DMS114 treated with DMSO at 0.1 percent for 48 hours (cell line): ENCODE measurements around the gene BCL2A1.
"Not testable (repeated sequence)": the region's sequence is repeated elsewhere in the genome, so short reads cannot be mapped to it uniquely, and the experiment has no call there.

ENCODE experiments used
- DNase-seq: peaks from one replicate; lab custom pipeline; 2025; ENCODE audit not compliant: unreplicated experiment; lab: John Stamatoyannopoulos, UW

BCL2A1 gene

GRCh38 chr15:79989682-79990081 lies 18.7 kb upstream of the BCL2A1 start:
- no peak for DNase-seq

DNA sequence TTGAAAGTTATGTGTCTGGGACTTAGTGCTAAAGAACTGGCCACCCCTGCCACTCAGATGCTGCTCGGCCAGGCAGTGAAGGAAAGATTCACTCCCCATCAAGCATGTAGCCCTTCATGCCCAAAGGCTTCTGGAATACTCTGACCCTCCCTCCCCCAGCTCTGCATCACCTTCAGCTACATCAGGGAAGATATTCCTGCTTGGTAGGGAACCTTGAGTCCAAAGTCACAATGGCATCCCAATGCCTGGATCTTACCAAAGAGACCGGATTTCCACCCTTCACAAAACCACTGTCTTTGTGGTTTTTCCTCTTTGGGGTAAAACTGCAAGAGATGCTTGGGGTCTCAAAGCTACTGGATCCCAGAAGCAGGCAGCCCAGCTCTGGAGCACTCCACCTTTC lies 18.2 kb upstream of the BCL2A1 start:
- DNase-seq: no peak

DNA sequence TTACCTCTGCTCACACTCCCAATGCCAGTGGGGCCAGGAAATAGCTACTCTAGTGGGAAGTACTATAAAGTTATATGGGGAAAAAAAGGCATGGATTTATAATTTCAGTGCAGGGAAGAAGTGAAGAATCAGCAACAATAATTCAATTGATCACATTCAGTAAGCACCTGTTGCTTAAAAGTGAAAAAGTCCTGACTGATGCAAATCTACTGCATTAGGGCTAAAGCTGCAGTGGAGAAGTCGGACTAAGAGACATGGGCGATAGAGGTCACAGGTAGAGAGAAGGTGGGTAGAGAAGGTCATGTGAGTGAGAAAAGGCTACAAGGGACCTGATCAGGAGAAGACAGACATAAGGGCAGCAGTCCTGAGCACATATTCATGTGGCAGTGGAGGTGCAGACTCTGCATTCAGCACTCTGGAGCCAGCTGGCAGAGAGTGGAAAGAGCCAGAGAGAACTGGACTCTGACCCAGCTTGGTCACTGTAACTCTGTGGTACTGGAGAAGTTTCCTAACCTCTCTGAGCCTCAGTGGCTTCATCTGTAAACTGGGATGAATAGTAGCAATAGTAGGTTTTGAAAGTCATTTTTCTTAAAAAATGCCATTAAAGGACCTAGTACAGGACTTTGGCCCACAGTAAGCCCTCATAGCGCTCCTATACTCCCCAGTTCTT lies 17.6 kb upstream of the BCL2A1 start:
- DNase-seq: no peak

DNA sequence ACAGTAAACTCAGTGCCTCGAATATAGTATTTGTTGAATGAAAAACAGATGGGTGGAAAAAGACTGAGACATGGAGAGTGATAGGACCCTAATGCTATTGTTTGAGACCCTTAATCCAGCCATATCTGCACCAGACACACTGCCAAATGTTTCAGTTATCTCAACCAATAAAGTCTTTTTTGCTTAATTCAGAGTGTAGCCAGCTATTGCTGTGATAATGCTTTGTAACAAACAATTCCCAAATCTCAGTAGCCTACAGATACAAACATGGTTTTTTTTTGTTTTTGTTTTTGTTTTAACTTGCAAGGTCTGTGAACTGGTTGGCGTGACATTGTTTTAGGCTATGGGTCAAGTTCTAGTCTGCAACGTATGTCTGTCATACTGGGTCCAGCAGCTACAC lies 17.0 kb upstream of the BCL2A1 start:
- no peak for DNase-seq

- DNase-seq: no peak
Observed at GRCh38 chr15:79987569-79987955, 16.6 kb upstream of the BCL2A1 start.

DNA sequence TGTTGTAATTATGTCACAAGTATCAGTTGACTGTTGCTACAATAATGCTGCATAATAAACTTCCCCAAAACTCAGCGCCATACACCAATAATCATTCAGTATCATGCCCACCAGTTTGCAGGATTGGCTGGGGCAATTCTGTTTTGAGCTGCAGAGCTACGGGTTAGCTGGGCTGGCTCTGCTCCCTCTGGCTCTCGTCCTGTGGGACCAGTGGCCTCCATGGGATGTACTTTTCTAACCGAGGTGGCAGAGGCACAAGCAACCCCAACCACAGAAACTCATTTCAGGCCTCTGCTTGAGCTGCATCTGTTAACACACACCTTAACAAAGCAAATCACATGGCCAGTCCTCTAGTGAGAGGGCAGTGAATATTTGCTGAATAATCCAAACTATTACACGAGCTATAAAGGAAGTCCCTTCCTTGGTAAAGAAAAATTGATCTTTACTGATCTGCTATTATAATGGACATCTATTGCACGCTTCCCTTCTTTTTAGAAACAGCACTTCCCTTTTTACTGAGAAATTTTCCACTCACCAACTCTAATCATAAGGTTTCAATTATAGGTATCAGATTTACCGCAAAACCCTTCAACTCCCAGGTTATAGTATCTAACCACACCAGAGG lies 10.9 kb upstream of the BCL2A1 start:
- no peak for DNase-seq

GRCh38 chr15:79978655-79979514 lies 7.9 kb upstream of the BCL2A1 start:
- DNase-seq: no peak

GRCh38 chr15:79978260-79978654 lies 7.3 kb upstream of the BCL2A1 start:
- no peak for DNase-seq

- DNase-seq: no peak
Observed at GRCh38 chr15:79977431-79978054, 6.5 kb upstream of the BCL2A1 start.

DNA sequence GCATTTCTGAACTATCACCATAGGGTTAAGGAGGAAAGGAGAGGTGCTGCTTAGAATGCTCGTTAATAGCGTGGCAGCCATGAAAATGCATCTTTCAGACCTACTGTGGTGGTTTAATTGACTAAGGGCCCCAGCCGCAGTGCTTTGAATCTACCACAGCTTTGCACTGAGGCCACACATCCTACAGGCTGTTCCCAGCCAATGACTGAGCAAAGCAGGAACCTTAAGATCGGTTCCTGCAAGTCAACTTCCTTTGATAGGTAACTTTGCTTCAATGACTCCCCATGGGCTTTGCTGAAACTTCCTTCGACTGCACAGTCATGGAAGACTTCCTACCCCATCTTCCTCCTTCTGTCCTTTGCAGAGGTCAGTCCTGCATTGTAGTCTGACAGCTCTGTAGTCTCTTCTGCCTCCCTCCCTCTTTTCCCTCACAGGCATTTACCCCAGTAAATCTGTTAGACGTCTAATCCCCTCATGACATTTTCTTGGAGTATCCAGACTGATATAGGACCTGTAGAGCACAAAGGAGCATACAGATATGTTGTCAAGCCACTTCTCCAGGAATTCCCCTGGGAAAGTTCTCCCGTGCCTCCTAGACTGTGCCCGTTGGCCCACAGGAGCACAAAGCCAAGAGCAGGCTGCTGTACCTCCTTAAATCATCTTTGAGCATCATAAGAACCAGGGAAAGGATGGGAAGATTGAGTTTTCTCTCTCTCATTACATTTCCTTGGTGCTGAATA lies 2.6 kb upstream of the BCL2A1 start:
- DNase-seq: no peak

DNA sequence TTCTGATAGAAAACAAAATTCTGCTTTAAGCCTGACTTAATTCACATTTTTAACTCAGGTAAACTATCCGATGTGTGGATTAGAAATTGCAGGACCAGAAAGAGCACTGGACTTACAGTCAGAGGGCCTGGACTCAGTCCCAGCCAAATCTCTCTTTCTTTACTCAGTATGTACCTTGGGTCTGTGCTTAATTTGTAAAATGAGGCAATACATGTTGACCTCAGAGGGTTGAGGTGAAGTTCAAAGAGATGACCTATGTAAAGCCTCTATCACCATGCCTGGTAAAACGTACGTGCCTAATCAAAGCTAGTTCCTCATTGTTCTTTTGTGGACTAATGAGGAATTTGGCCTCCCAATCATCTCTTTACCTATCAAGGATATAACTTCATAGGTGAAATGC lies 1.9 kb upstream of the BCL2A1 start:
- DNase-seq: no peak

- DNase-seq: no peak
Observed at GRCh38 chr15:79970181-79970580, 815 bp downstream of the BCL2A1 start.

- no peak for DNase-seq
Observed at GRCh38 chr15:79969146-79969545, 1.9 kb downstream of the BCL2A1 start.

- no peak for DNase-seq
Observed at GRCh38 chr15:79967298-79968182, 3.5 kb downstream of the BCL2A1 start.

DNA sequence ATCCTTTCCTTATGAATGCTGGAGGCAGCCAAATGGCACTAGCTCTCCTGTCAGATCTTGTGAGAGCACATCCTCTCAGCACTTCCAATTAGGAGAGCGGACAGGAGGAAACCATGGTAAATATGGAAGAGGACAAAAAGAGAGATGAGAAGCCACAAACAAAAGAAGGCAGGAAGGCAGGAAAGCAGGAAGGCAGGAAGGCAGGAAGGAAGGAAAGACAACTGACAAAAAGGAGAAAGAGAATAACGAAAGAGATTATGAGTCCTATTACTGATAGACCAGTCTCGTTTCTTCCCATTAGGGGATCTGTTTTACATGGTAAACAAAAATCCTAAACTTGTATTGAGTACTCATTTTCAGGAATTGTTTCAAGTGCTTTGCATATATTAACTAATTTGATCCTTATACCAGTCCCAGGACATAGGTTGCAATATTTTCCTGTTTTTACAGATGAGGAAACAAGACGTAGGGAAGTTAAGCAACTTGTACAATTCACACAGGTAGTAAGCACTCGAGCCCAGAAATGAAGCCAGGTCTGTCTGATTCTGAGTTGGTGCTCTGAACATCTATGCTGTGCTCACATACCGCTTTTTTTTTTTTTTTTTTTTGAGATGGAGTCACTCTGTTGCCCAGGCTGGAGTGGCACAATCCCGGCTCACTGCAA lies 4.2 kb downstream of the BCL2A1 start:
- no peak for DNase-seq

DNA sequence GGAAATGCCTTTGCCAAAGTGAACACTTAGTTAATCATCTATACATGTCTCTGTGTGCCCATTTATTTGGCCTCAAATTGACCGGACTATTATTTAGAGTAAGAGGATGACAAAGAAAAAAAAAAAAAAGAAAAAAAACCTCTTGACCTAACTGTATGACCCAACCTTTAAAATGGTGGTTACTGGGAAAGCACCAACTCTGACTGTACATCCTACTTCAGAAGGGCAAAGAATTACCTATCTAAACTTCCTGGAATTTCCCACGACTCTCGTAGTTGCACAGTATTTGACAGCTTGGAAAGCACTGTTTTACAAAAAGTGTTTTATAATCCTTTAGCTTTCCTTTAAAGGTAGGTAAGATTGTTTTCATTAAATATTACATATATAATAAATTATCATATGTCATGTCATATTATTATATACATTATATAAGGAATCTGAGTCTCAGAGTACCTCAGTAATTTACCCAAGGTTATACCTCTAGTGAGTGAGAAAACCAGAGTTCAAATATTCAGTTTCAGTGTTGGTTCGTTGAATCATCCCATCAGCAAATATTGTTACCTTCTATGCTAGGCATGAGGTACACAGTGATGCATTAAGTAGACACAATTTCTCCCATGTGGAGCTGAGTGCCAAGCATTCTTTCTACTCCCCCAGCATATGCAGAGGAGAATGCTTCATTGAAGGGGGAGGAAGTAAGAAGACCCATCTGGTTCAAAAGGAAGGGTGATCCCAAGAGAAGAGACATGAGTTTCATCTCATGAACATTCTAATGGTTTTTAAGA lies 5.0 kb downstream of the BCL2A1 start:
- DNase-seq: no peak

DNA sequence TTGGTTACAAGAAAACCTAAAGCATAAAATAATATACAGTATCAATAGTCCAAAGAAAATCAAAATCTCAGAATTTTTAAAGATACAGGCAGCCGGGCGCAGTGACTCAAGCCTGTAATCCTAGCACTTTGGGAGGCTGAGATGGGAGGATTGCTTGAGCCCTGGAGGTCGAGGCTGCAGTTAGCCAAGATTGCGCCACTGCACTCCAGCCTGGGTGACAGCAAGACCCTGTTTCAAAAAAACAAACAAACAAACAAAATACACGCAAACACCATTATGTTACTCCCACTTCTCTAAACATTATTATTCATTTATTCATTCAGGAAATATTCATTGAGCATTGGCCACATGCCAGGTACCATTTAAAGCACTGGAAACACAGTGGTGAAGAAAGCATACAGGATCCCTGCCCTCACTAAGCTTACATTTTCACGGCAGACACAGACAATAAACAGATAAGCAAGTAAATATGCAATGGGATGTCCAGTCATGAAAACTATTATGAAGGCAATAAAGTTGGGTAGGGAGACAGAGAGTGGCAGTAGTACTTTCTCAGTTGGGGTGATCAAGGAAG lies 6.7 kb downstream of the BCL2A1 start:
- no peak for DNase-seq

DNA sequence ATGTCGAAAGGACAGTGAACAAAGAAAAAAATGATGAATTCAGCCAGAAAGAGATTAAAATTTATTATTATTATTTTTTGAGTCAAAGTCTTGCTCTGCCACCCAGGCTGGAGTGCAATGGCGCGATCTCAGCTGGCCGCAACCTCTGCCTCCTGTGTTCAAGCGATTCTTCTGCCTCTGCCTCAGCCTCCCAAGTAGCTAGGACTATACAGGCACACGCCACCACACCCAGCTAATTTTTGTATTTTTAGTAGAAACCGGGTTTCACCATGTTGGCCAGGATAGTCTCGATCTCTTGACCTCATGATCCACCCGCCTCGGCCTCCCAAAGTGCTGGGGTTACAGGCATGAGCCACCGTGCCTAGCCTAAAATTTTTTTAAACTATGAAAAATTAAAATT lies 8.1 kb downstream of the BCL2A1 start:
- not testable (repeated sequence) for DNase-seq
